OCI-LY7 (cell line): Measurements from ENCODE around the gene LAYN. TPM values are rescaled to one million over a fixed set of nuclear protein-coding genes. Genes with fewer than 3 reads are reported as not detected.

Experiments used
- BruUV-seq: library from RNA; stranded (reverse); fragments of 400-500 nt; replicated peaks from 2 replicates; lab custom pipeline; 2021; lab: Mats Ljungman, UMichigan
- CTCF ChIA-PET: fragments of 300-600 bp; sonication (Branson Sonifier 250); formaldehyde crosslinking; loops from one replicate; lab custom pipeline; 2022; ENCODE audit warnings: antibody characterized with exemption; ENCODE audit not compliant: unreplicated experiment; lab: Charles Lee
- POLR2A ChIA-PET: fragments of 300-600 bp; sonication (Branson Sonifier 250); formaldehyde crosslinking; loops from one replicate; lab custom pipeline; 2022; ENCODE audit warnings: antibody characterized with exemption; lab: Charles Lee
- DNase-seq: peaks from one replicate; pipeline ENCODE4 v3.0.0-alpha.2; 2015; ENCODE audit warnings: low spot score
- H2AFZ ChIP-seq: fragments of 200-600 bp; sonication (generic), shearing (Covaris generic); 2 replicates; pipeline ENCODE4 v1.6.1; 2014; ENCODE audit warnings: mild to moderate bottlenecking, antibody characterized with exemption, low read length, moderate library complexity
- H3K27ac ChIP-seq: fragments of 200-600 bp; sonication (generic); 2 replicates; pipeline ENCODE4 v1.5.1; 2014; ENCODE audit warnings: mixed run types, low read depth, mild to moderate bottlenecking, moderate library complexity, low read length, inconsistent platforms; ENCODE audit not compliant: poor library complexity, severe bottlenecking
- H3K36me3 ChIP-seq: fragments of 200-600 bp; sonication (generic); 2 replicates; pipeline ENCODE4 v1.6.1; 2014; ENCODE audit warnings: mild to moderate bottlenecking, antibody characterized with exemption, low read length, moderate library complexity, mixed read lengths; ENCODE audit not compliant: insufficient read depth
- H3K4me1 ChIP-seq: fragments of 200-600 bp; sonication (generic); 2 replicates; pipeline ENCODE4 v1.5.1; 2014; ENCODE audit warnings: mild to moderate bottlenecking, low read length; ENCODE audit not compliant: insufficient read depth, poor library complexity, severe bottlenecking
- H3K4me2 ChIP-seq: fragments of 200-600 bp; sonication (generic); 2 replicates; pipeline ENCODE4 v1.6.1; 2014; ENCODE audit warnings: mild to moderate bottlenecking, low read length
- H3K4me3 ChIP-seq: fragments of 200-600 bp; sonication (generic); 2 replicates; pipeline ENCODE4 v1.5.1; 2014; ENCODE audit warnings: mild to moderate bottlenecking, low read depth, low read length; ENCODE audit not compliant: poor library complexity, severe bottlenecking
- H3K79me2 ChIP-seq: fragments of 200-600 bp; sonication (generic); 2 replicates; pipeline ENCODE4 v1.6.1; 2016; ENCODE audit warnings: low read depth, mild to moderate bottlenecking, low read length, moderate library complexity, mixed read lengths; ENCODE audit not compliant: insufficient read depth
- H3K9me2 ChIP-seq: fragments of 200-600 bp; sonication (generic); 2 replicates; pipeline ENCODE4 v1.6.1; 2016; ENCODE audit warnings: mild to moderate bottlenecking, low read length, mixed read lengths; ENCODE audit not compliant: insufficient read depth
- H3K9me3 ChIP-seq: fragments of 200-600 bp; sonication (generic); 2 replicates; pipeline ENCODE4 v1.6.1; 2014; ENCODE audit warnings: mild to moderate bottlenecking, mixed run types, low read length, mixed read lengths
- H4K20me1 ChIP-seq: fragments of 200-600 bp; sonication (generic); 2 replicates; pipeline ENCODE4 v1.6.1; 2014; ENCODE audit warnings: mild to moderate bottlenecking, antibody characterized with exemption, low read length, moderate library complexity, mixed read lengths; ENCODE audit not compliant: insufficient read depth
- EZH2phosphoT487 ChIP-seq: fragments of 200-600 bp; sonication (generic); IDR thresholded peaks from 2 replicates; pipeline ENCODE4 v1.6.1; 2018; ENCODE audit warnings: low read depth, borderline replicate concordance, mild to moderate bottlenecking, mixed run types, antibody characterized with exemption, low read length, moderate library complexity, mixed read lengths
- intact Hi-C: fragments of 100-400 bp; cut with micrococcal nuclease; formaldehyde crosslinking; loops from one replicate; pipeline ENCODE4 v1.10.0; 2022; ENCODE audit not compliant: unreplicated experiment
- total RNA-seq, 2 experiments: library from RNA; depleted of rRNA in 1 of 2; stranded (reverse); fragments of >200 nt in 1 of 2; shearing (Covaris generic) in 1 of 2; gene quantifications; 2 replicates each; pipeline ENCODE4 v1.2.3, GENCODE V29; 2014 to 2022
- TF ChIP-seq, protein P1 (sequence below): fragments of 200-600 bp; sonication (generic); conservative IDR thresholded peaks from 2 replicates; pipeline ENCODE4 v1.5.1; 2014; ENCODE audit warnings: mild to moderate bottlenecking, antibody characterized with exemption, low read length, moderate library complexity, mixed read lengths

The LAYN gene
- total RNA-seq, 2 experiments from 2014 or later: not detected

- no peak overlapping the region for H2AFZ ChIP-seq
- H3K36me3 ChIP-seq: no peaks in the 10 kb centered on the region
- no peaks in the 10 kb centered on the region for H3K9me2 ChIP-seq
- no peak for TF ChIP-seq EZH2phosphoT487
- TF ChIP-seq, protein P1, sequence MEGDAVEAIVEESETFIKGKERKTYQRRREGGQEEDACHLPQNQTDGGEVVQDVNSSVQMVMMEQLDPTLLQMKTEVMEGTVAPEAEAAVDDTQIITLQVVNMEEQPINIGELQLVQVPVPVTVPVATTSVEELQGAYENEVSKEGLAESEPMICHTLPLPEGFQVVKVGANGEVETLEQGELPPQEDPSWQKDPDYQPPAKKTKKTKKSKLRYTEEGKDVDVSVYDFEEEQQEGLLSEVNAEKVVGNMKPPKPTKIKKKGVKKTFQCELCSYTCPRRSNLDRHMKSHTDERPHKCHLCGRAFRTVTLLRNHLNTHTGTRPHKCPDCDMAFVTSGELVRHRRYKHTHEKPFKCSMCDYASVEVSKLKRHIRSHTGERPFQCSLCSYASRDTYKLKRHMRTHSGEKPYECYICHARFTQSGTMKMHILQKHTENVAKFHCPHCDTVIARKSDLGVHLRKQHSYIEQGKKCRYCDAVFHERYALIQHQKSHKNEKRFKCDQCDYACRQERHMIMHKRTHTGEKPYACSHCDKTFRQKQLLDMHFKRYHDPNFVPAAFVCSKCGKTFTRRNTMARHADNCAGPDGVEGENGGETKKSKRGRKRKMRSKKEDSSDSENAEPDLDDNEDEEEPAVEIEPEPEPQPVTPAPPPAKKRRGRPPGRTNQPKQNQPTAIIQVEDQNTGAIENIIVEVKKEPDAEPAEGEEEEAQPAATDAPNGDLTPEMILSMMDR: no peak
- no peaks in the 10 kb centered on the region for H4K20me1 ChIP-seq
- H3K9me3 ChIP-seq: peaks cover 6% of the 10 kb centered on the region; the same call in 1 of the 2 replicates
- intact Hi-C loops: no loop called here
- H3K4me1 ChIP-seq: peaks cover 8% of the 10 kb centered on the region
- no peak overlapping the region for H3K27ac ChIP-seq
- no peak overlapping the region for H3K4me2 ChIP-seq
- DNase-seq: no peak
- CTCF ChIA-PET: no interaction called here
- POLR2A ChIA-PET: interaction anchor here (0.6 to 1.6 kb wide), 3 partner anchors 25 to 190 kb away, joined by 3 to 5 read pairs (median 4); no protein-coding TSS in a partner anchor
- no TSS peak for BruUV-seq
- H3K4me3 ChIP-seq: no peak overlapping the region
- H3K79me2 ChIP-seq: no peaks in the 10 kb centered on the region
Measured at GRCh38 chr11:111596319-111596718, 55.8 kb downstream of the LAYN start.

DNA sequence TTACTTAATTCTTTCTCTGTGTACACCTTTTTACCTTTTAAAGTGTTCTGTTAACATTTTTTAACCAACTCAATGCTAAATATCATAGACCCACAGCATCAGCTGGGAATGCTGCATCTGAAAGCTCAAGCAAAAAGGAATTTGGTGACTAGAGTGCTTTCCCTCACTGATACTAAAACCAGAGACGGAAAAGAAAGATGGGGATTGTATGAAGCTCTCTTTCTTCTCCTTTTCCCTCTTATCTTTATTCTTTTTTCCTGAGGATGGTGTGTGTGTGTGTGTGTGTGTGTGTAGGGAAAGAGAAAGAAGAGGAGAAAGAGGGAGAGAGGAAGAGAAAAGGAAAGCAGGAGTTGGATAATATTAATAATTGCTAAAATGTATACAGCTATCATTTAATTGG, 57.6 kb downstream of the LAYN start:
- no peak for DNase-seq
- no peak overlapping the region for H2AFZ ChIP-seq
- TF ChIP-seq, protein P1: no peak
- TF ChIP-seq EZH2phosphoT487: no peak
- no peak overlapping the region for H3K4me3 ChIP-seq
- H3K4me1 ChIP-seq: peaks cover 10% of the 10 kb centered on the region
- H3K9me2 ChIP-seq: no peaks in the 10 kb centered on the region
- H3K79me2 ChIP-seq: peaks cover 1% of the 10 kb centered on the region; the same call in 1 of the 2 replicates
- ChIA-PET POLR2A (interaction anchor here (0.7 to 1.5 kb wide), 6 partner anchors 10 to 274 kb away, joined by 3 to 5 read pairs (median 3); no protein-coding TSS in a partner anchor), CTCF (interaction anchor here (0.8 kb wide), 1 partner anchor 11 kb away, joined by 4 read pairs; no protein-coding TSS in a partner anchor)
- H4K20me1 ChIP-seq: no peaks in the 10 kb centered on the region
- no peak overlapping the region for H3K4me2 ChIP-seq
- intact Hi-C loops: no loop called here
- H3K9me3 ChIP-seq: peaks cover 6% of the 10 kb centered on the region; the same call in 1 of the 2 replicates
- H3K36me3 ChIP-seq: no peaks in the 10 kb centered on the region
- H3K27ac ChIP-seq: no peak overlapping the region
- no TSS peak for BruUV-seq

GRCh38 chr11:111598559-111598958, 58.0 kb downstream of the LAYN start:
- H3K9me3 ChIP-seq: peaks cover 6% of the 10 kb centered on the region; the same call in 1 of the 2 replicates
- no peak for TF ChIP-seq EZH2phosphoT487
- TF ChIP-seq, protein P1: no peak
- no peak for DNase-seq
- ChIA-PET POLR2A (interaction anchor here (0.7 to 1.4 kb wide), 2 partner anchors 15 to 233 kb away, joined by 3 to 5 read pairs; no protein-coding TSS in a partner anchor), CTCF (interaction anchor here (0.8 kb wide), 1 partner anchor 12 kb away, joined by 4 read pairs; no protein-coding TSS in a partner anchor)
- no peak overlapping the region for H3K4me2 ChIP-seq
- no peak overlapping the region for H3K27ac ChIP-seq
- no peak overlapping the region for H3K4me3 ChIP-seq
- H4K20me1 ChIP-seq: no peaks in the 10 kb centered on the region
- H2AFZ ChIP-seq: no peak overlapping the region
- intact Hi-C loops: no loop called here
- peaks cover 10% of the 10 kb centered on the region for H3K4me1 ChIP-seq
- no peaks in the 10 kb centered on the region for H3K36me3 ChIP-seq
- peaks cover 5% of the 10 kb centered on the region; the same call in 1 of the 2 replicates for H3K79me2 ChIP-seq
- H3K9me2 ChIP-seq: no peaks in the 10 kb centered on the region
- BruUV-seq: no TSS peak
